H1 (cell line): ENCODE measurements around the gene POM121C.
"Not testable (repeated sequence)": the region's sequence is repeated elsewhere in the genome, so short reads cannot be mapped to it uniquely, and the experiment has no call there.

Source experiments
- BACH1 ChIP-seq: IDR thresholded peaks from 2 replicates; pipeline ENCODE4 v1.6.1; 2012; ENCODE audit warnings: low read length, improper control_type of control experiment
- CHD1 ChIP-seq: IDR thresholded peaks from 2 replicates; pipeline ENCODE4 v1.6.1; 2012; ENCODE audit warnings: low read depth, low read length, improper control_type of control experiment
- CHD2 ChIP-seq: IDR thresholded peaks from 2 replicates; pipeline ENCODE4 v1.6.1; 2012; ENCODE audit warnings: low read length, improper control_type of control experiment
- POLR2A ChIP-seq, 2 experiments: IDR thresholded peaks; 1 replicate in 1 of 2; 2 replicates in 1 of 2; pipeline ENCODE4 v1.6.1; 2011; ENCODE audit warnings: low read depth in 2 of 2, low read length in 2 of 2, mild to moderate bottlenecking in 2 of 2; ENCODE audit errors: control extremely low read depth in 1 of 2
- RAD21 ChIP-seq, 2 experiments: IDR thresholded peaks in 1 of 2; conservative IDR thresholded peaks in 1 of 2; 2 replicates each; pipeline ENCODE4 v1.6.1; 2011; ENCODE audit warnings: low read depth in 2 of 2, low read length in 2 of 2, improper control_type of control experiment in 1 of 2, inconsistent platforms in 1 of 2, mild to moderate bottlenecking in 1 of 2, moderate library complexity in 1 of 2
- TF ChIP-seq, protein P1 (sequence below): IDR thresholded peaks from 2 replicates; pipeline ENCODE4 v1.6.1; 2012; ENCODE audit warnings: inconsistent platforms
- TF ChIP-seq, protein P2 (sequence below), 3 experiments: IDR thresholded peaks; 1 replicate in 2 of 3; 2 replicates in 1 of 3; pipeline versions ENCODE4 v1.5.1 to v1.6.1; 2011; ENCODE audit warnings: low read length in 3 of 3, mild to moderate bottlenecking in 3 of 3, inconsistent platforms in 2 of 3, low read depth in 1 of 3, moderate library complexity in 1 of 3; ENCODE audit not compliant: insufficient read depth in 1 of 3; ENCODE audit errors: control extremely low read depth in 1 of 3

DNA sequence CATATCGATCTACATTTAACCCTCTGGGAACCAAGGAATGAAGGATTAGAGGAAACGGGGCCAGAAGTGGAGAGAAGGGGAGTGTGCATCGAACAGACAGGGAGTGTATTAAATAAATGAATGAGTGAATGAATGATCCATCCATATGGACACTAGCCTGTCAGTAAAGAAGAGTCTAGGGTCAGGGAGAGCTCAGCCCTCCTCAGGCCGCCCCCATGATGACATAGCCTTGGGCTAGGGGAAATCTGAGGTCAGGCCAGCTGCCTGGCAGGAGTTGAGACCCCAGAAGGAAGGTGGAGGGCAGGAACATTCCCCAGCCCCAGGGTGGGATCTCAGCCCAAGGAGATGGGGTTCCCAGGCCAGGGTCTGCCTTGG, 112.0 kb downstream of the POM121C start:
- TF ChIP-seq, protein P1, sequence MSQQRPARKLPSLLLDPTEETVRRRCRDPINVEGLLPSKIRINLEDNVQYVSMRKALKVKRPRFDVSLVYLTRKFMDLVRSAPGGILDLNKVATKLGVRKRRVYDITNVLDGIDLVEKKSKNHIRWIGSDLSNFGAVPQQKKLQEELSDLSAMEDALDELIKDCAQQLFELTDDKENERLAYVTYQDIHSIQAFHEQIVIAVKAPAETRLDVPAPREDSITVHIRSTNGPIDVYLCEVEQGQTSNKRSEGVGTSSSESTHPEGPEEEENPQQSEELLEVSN = not testable (repeated sequence)
- not testable (repeated sequence) for TF ChIP-seq CHD1; POLR2A (IDR thresholded peaks at IDR 0.05; ENCODE audit: control extremely low read depth in 1 of 2, low read depth in 2 of 2, low read length in 2 of 2); BACH1; RAD21 (IDR thresholded peaks at IDR 0.05 in 1 of 2, conservative IDR thresholded peaks at IDR 0.05 in 1 of 2; ENCODE audit: low read depth in 2 of 2, low read length in 2 of 2); CHD2
- TF ChIP-seq, protein P2, sequence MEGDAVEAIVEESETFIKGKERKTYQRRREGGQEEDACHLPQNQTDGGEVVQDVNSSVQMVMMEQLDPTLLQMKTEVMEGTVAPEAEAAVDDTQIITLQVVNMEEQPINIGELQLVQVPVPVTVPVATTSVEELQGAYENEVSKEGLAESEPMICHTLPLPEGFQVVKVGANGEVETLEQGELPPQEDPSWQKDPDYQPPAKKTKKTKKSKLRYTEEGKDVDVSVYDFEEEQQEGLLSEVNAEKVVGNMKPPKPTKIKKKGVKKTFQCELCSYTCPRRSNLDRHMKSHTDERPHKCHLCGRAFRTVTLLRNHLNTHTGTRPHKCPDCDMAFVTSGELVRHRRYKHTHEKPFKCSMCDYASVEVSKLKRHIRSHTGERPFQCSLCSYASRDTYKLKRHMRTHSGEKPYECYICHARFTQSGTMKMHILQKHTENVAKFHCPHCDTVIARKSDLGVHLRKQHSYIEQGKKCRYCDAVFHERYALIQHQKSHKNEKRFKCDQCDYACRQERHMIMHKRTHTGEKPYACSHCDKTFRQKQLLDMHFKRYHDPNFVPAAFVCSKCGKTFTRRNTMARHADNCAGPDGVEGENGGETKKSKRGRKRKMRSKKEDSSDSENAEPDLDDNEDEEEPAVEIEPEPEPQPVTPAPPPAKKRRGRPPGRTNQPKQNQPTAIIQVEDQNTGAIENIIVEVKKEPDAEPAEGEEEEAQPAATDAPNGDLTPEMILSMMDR (IDR thresholded peaks at IDR 0.05; ENCODE audit: control extremely low read depth in 1 of 3, insufficient read depth in 1 of 3, low read depth in 1 of 3, low read length in 3 of 3) = not testable (repeated sequence)
